DND-41 (cell line): ENCODE data around the gene ALDH1A3.

Experiments used
- CTCF ChIP-seq: IDR thresholded peaks from 2 replicates; pipeline ENCODE4 v1.5.1; 2012; ENCODE audit warnings: borderline replicate concordance, low read length, moderate library complexity, mild to moderate bottlenecking; ENCODE audit not compliant: poor library complexity, severe bottlenecking; ENCODE audit errors: extremely low read depth
- EZH2 ChIP-seq: IDR thresholded peaks from 3 replicates; pipeline ENCODE4 v1.6.1; 2012; ENCODE audit warnings: borderline replicate concordance, low read depth, mild to moderate bottlenecking, moderate library complexity, low read length, inconsistent platforms; ENCODE audit not compliant: severe bottlenecking

- no peak for TF ChIP-seq CTCF
- TF ChIP-seq EZH2: no peak
Observed at GRCh38 chr15:100879061-100879463, 569 bp upstream of the ALDH1A3 start.
